HepG2 (cell line): ENCODE results near the gene ZNF839. TPM values are rescaled to one million over a fixed set of nuclear protein-coding genes. Genes with fewer than 3 reads are reported as not detected.

Experiments
- CREB3 ChIP-seq: sonication (generic); formaldehyde crosslinking; IDR thresholded peaks from 2 replicates; pipeline ENCODE4 v1.5.0; 2020; ENCODE audit warnings: missing genetic modification reagents
- ELF4 ChIP-seq: sonication (generic); formaldehyde crosslinking; IDR thresholded peaks from 2 replicates; pipeline ENCODE4 v1.5.0; 2020; ENCODE audit warnings: missing genetic modification reagents, mild to moderate bottlenecking, moderate library complexity, borderline replicate concordance
- HCFC1 ChIP-seq: fragments of 150-350 bp; IDR thresholded peaks from 2 replicates; pipeline ENCODE4 v1.6.1; 2014; ENCODE audit warnings: low read depth, low read length
- HDAC1 ChIP-seq: sonication (generic); formaldehyde crosslinking; IDR thresholded peaks from 2 replicates; pipeline ENCODE4 v1.5.1; 2020; ENCODE audit warnings: mild to moderate bottlenecking, missing genetic modification reagents
- HDAC6 ChIP-seq: fragments of 200-600 bp; sonication (generic); IDR thresholded peaks from 2 replicates; pipeline ENCODE4 v1.7.0; 2017; ENCODE audit warnings: mild to moderate bottlenecking, antibody characterized with exemption, low read length, low read depth
- HES4 ChIP-seq: sonication (generic); formaldehyde crosslinking; IDR thresholded peaks from 2 replicates; pipeline ENCODE4 v1.9.0; 2021; ENCODE audit warnings: mild to moderate bottlenecking, missing genetic modification reagents, borderline replicate concordance
- HIVEP1 ChIP-seq: sonication (generic); formaldehyde crosslinking; IDR thresholded peaks from 2 replicates; pipeline ENCODE4 v1.4.0; 2020; ENCODE audit warnings: mild to moderate bottlenecking, missing genetic modification reagents
- IRF2 ChIP-seq: IDR thresholded peaks from 2 replicates; pipeline ENCODE4 v1.6.1; 2018; ENCODE audit warnings: missing genetic modification reagents, missing compliant biosample characterization
- MBNL3 ChIP-seq: fragments of 250-450 bp; sonication (Bioruptor Pico); conservative IDR thresholded peaks from 2 replicates; pipeline ENCODE4 v1.8.0; 2022; ENCODE audit warnings: mild to moderate bottlenecking, inconsistent platforms
- PLRG1 ChIP-seq: fragments of 450-650 bp; conservative IDR thresholded peaks from 2 replicates; pipeline ENCODE4 v1.6.1; 2016
- RBM39 ChIP-seq: fragments of 200-400 bp; formaldehyde crosslinking; IDR thresholded peaks from one replicate; pipeline ENCODE4 v1.6.1; 2018; ENCODE audit warnings: antibody characterized with exemption, mild to moderate bottlenecking, low read depth, low read length; ENCODE audit not compliant: poor library complexity, severe bottlenecking
- REL ChIP-seq: sonication (generic); formaldehyde crosslinking; conservative IDR thresholded peaks from 2 replicates; pipeline ENCODE4 v1.8.0; 2022; ENCODE audit warnings: mild to moderate bottlenecking, missing genetic modification reagents, moderate library complexity
- THRA ChIP-seq: sonication (generic); formaldehyde crosslinking; IDR thresholded peaks from 2 replicates; pipeline ENCODE4 v1.4.0; 2020; ENCODE audit warnings: missing genetic modification reagents, borderline replicate concordance
- ZBTB44 ChIP-seq: sonication (generic); formaldehyde crosslinking; IDR thresholded peaks from 2 replicates; pipeline ENCODE4 v1.4.0; 2020; ENCODE audit warnings: missing genetic modification reagents
- ZFP82 ChIP-seq: sonication (generic); formaldehyde crosslinking; IDR thresholded peaks from 2 replicates; pipeline ENCODE4 v1.5.1; 2020; ENCODE audit warnings: mild to moderate bottlenecking, missing genetic modification reagents, borderline replicate concordance
- ZNF10 ChIP-seq: sonication (generic); formaldehyde crosslinking; IDR thresholded peaks from 2 replicates; pipeline ENCODE4 v1.4.0; 2020; ENCODE audit warnings: mild to moderate bottlenecking, low read depth, missing genetic modification reagents, borderline replicate concordance
- ZNF20 ChIP-seq: sonication (generic); formaldehyde crosslinking; IDR thresholded peaks from 2 replicates; pipeline ENCODE4 v1.4.0; 2020; ENCODE audit warnings: mild to moderate bottlenecking, moderate library complexity, missing genetic modification reagents
- ZNF207 ChIP-seq: fragments of 450-650 bp; IDR thresholded peaks from 2 replicates; pipeline ENCODE4 v1.6.1; 2016; ENCODE audit warnings: antibody characterized with exemption, borderline replicate concordance
- ZNF382 ChIP-seq: sonication (generic); formaldehyde crosslinking; IDR thresholded peaks from 2 replicates; pipeline ENCODE4 v1.5.0; 2020; ENCODE audit warnings: missing genetic modification reagents, mild to moderate bottlenecking, borderline replicate concordance
- ZNF550 ChIP-seq: sonication (generic); formaldehyde crosslinking; IDR thresholded peaks from 2 replicates; pipeline ENCODE4 v1.4.0; 2020; ENCODE audit warnings: mild to moderate bottlenecking, missing genetic modification reagents, borderline replicate concordance
- ZNF552 ChIP-seq: sonication (generic); formaldehyde crosslinking; IDR thresholded peaks from 2 replicates; pipeline ENCODE4 v1.9.0; 2022; ENCODE audit warnings: missing genetic modification reagents, mild to moderate bottlenecking, borderline replicate concordance
- ZNF576 ChIP-seq: sonication (generic); formaldehyde crosslinking; IDR thresholded peaks from 2 replicates; pipeline ENCODE4 v1.4.0; 2020; ENCODE audit warnings: mild to moderate bottlenecking, missing genetic modification reagents
- ZNF614 ChIP-seq: IDR thresholded peaks from 2 replicates; pipeline ENCODE4 v1.6.1; 2018; ENCODE audit warnings: missing biosample characterization, missing genetic modification reagents, inconsistent platforms, borderline replicate concordance
- ZNF720 ChIP-seq: sonication (generic); formaldehyde crosslinking; IDR thresholded peaks from 2 replicates; pipeline ENCODE4 v1.4.0; 2020; ENCODE audit warnings: missing genetic modification reagents
- polyA plus RNA-seq, 8 experiments: library from polyadenylated mRNA; depleted of rRNA in 3 of 8; stranded (reverse) in 7 of 8; unstranded in 1 of 8; fragments of >200 nt; fragmentation: Illumina TruSeq in 4 of 8; extraction: Trizol in 4 of 8; gene quantifications; 2 replicates each; pipeline versions ENCODE4 v1.2.1 to v1.2.3, GENCODE V29; 2011 to 2016; ENCODE audit warnings: low read depth in 4 of 8, missing spikeins in 1 of 8, mixed read lengths in 1 of 8; ENCODE audit not compliant: insufficient read depth in 1 of 8
- total RNA-seq, 5 experiments: library from RNA; depleted of rRNA; stranded (reverse); fragments of >200 nt; fragmentation: Illumina TruSeq; extraction: Trizol; gene quantifications; 2 replicates each; pipeline ENCODE4 v1.2.3, GENCODE V29; 2016; ENCODE audit warnings: low read depth in 1 of 5

Gene ZNF839
- total and polyA plus RNA-seq, 2 of the 13 experiments (the other 11 are each of a cell fraction or from before 2014, with no cell fraction given), result 11.1 to 12.8 TPM

GRCh38 chr14:102314242-102315011, 5.1 kb upstream of the ZNF839 start (continued):
- TF ChIP-seq THRA (CRISPR knock-in tag) (0 out of 2 replicates have a peak, but pooled peaks have one; percentile 40), ZNF614 (no peak; the same call in none of the 2 replicates), PLRG1 (no peak), ZNF20 (CRISPR knock-in tag) (no peak), REL (CRISPR knock-in tag) (no peak), HDAC6 (no peak), ZNF576 (CRISPR knock-in tag) (peak; percentile 88; the same call in 1 of the 2 replicates), RBM39 (peak; percentile 66), ZNF10 (CRISPR knock-in tag) (no peak), IRF2 (CRISPR knock-in tag) (peak; percentile 75), ZNF720 (0 out of 2 replicates have a peak, but pooled peaks have one; percentile 66), MBNL3 (CRISPR knock-in tag) (no peak), HDAC1 (CRISPR knock-in tag) (peak; percentile 93), ELF4 (CRISPR knock-in tag) (no peak), ZBTB44 (CRISPR knock-in tag) (no peak), CREB3 (CRISPR knock-in tag) (no peak), HCFC1 (no peak), ZFP82 (CRISPR knock-in tag) (no peak), HES4 (CRISPR knock-in tag) (0 out of 2 replicates have a peak, but pooled peaks have one; percentile 26), ZNF550 (CRISPR knock-in tag) (no peak), ZNF382 (CRISPR knock-in tag) (no peak), ZNF552 (CRISPR knock-in tag) (no peak), HIVEP1 (CRISPR knock-in tag) (peak; percentile 75; the same call in 1 of the 2 replicates), ZNF207 (no peak)
